GM21825 (cell line): ENCODE data around the gene TLCD3A.
A peak's percentile ranks its signal among the peaks of the same experiment; 100 is the strongest.
"Not testable (repeated sequence)": the region's sequence is repeated elsewhere in the genome, so short reads cannot be mapped to it uniquely, and the experiment has no call there.

Source experiments
- ATAC-seq: cut with Tn5 transposase; IDR thresholded peaks from one replicate; pipeline ENCODE4 v1.9.1; 2021; ENCODE audit warnings: mild to moderate bottlenecking, moderate library complexity; ENCODE audit not compliant: unreplicated experiment

Gene TLCD3A

DNA sequence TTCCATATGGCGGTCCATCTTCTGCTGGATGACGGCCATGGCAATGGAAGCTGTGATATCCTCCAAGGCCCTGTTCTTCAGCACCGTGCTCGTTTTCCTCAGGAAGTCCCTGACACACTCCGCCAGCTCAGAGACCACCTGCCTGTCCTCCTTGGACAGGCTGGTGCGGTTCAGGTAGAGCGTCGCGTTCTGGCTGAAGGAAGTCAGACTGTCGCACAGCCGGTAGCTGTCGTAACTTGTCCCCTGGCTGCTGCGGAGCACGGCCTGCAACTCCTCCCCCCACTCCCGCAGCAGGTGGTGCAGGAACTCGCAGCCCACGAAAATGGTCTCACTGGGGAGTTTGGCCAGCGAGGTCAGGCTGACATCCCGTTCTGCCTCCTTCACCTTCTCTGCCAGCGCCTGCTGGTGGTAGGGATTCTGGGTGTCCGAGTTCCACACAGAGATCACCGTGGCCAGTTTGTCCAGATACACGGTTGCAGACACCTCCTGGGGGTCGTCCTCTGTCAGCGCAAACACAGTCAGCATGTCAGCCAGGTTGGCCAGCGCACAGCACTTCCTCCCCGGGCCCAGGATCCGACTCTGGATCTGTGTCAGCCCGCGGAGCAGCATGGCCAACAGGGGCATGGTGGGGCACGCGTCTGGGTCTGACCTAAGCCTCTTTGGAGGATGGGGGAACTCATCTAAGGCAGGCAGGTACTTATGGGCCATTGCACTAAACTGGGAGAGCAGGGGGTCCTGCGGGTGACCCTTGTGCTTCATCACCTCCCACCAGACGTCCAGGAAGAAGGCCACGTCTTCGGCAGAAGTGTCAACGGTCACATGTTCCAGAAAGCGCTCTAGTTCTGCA lies 14.6 kb downstream of the TLCD3A start:
- ATAC-seq, result no peak

DNA sequence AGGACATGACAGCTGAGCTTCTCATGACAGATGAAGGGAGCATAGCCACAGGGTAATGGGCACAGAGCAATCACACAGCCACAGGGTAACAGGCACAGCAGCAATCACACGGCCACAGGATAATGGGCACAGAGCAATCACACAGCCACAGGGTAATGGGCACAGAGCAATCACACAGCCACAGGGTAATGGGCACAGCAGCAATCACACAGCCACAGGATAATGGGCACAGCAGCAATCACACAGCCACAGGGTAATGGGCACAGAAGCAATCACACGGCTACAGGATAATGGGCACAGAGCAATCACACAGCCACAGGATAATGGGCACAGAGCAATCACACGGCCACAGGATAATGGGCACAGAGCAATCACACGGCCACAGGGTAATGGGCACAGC lies 16.2 kb downstream of the TLCD3A start:
- not testable (repeated sequence) for ATAC-seq

GRCh38 chr17:749359-749758 lies 17.0 kb downstream of the TLCD3A start:
- ATAC-seq, result not testable (repeated sequence)

GRCh38 chr17:750431-751037 lies 18.1 kb downstream of the TLCD3A start:
- ATAC-seq, result no peak

GRCh38 chr17:751269-752001 lies 19.0 kb downstream of the TLCD3A start:
- ATAC-seq, result peak; percentile 27

GRCh38 chr17:752002-752619 lies 19.7 kb downstream of the TLCD3A start, which contains the start of gene GEMIN4:
GEMIN4 (minus strand) TSS chr17:752264; CDS start chr17:752142, 122 bp downstream.
- ATAC-seq, result peak; percentile 76

GRCh38 chr17:752620-753219 lies 20.3 kb downstream of the TLCD3A start:
- no peak for ATAC-seq

GRCh38 chr17:753418-753817 lies 21.0 kb downstream of the TLCD3A start:
- no peak for ATAC-seq

DNA sequence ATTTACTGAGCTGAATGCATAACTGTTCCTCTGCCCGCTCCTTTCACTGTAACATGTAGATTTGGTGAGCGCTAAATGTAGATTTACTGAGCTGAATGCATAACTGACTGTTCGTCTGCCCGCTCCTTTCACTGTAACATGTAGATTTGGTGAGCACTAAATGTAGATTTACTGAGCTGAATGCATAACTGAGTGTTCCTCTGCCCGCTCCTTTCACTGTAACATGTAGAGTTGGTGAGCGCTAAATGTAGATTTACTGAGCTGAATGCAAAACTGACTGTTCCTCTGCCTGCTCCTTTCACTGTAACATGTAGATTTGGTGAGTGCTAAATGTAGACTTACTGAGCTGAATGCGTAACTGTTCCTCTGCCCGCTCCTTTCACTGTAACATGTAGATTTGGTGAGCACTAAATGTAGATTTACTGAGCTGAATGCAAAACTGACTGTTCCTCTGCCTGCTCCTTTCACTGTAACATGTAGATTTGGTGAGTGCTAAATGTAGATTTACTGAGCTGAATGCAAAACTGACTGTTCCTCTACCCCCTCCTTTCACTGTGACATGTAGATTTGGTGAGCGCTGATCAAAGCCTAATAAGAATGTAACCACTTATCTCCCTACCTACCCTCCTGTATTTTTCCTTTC lies 23.0 kb downstream of the TLCD3A start:
- ATAC-seq, result not testable (repeated sequence)

- ATAC-seq, result not testable (repeated sequence)
These were observed 23.7 kb downstream of the TLCD3A start for GRCh38 chr17:756010-756567.

- no peak for ATAC-seq
These were observed 27.6 kb downstream of the TLCD3A start for GRCh38 chr17:759964-760363.

DNA sequence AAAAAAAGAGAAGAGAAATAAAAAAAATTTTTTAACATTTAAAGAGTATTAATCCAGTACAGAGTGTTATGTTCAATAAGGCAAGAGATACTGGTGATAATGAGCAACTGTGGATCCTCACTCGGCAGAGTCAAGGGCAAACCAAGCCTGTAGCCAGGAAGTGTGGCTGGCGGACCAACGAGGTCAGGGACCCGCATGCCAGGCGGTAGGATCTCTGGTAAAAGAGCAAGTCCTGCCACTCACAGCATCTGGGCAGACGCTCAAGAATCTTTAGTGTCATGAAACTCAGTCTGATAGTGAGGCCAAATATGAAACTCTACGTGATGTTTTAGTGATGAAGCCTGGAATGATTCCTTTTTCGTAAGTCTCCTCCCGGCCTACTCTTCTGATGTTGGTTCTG lies 28.0 kb downstream of the TLCD3A start:
- no peak for ATAC-seq

DNA sequence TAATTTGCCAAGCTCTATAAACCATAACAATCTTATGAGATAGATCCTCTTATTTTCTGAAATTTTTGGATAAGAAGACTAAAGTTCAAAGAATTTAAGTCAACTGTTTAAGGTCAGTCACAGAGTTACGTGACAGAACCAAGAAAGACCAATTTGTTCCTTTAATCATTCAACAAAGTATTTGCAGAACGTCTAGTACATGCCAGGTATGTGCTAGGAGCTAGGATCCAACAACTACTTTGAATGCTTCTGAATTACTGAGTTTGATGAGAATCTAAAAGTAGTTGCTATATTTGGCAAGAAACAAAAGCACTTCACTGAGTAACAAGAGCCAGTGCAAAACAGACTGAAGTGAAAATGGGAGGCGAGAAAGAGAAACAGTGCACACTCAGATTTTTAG lies 34.7 kb downstream of the TLCD3A start:
- no peak for ATAC-seq

DNA sequence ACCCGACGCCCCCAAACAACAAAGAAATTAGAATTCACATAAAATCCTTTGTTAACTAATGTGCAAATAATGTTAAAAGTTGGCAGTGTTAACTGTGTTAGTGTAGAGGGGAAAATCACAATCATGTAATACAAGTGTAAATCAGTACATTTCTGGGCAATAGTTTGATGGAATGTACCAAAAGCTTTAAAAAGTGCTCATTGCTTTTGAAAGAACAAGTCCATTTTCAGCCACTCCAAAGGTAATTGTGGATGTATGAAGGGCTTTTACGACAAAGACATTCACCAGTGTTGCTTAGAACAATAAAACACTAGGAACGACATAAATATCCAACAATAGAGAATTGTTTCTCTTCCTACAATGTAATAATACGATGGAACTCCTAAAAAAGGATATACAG lies 40.6 kb downstream of the TLCD3A start:
- ATAC-seq, result no peak

- no peak for ATAC-seq
These were observed 41.3 kb downstream of the TLCD3A start for GRCh38 chr17:773467-774312.

- no peak for ATAC-seq
These were observed 41.9 kb downstream of the TLCD3A start for GRCh38 chr17:774313-774584.

DNA sequence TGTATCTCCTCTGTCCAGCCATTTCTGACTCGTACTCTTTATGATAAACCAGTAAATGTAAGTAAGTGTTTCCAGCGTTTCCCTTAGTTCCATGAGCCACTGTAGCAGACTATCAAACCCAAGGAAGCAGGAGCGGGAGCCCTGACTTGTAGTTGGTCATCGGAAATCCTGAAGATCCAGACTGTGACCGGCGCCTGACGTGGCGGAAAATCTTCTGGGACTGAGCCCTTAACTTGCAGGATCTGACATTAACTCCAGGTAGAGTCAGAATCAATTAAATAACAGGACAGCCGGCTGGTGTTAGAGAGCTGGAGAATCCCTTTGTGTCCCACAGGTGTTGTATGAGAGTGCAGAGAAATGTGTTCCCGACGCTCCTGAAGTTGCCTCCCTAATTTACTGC lies 45.7 kb downstream of the TLCD3A start:
- ATAC-seq, result no peak

- ATAC-seq, result peak; percentile 84
These were observed 49.7 kb downstream of the TLCD3A start, which contains the start of the genes GLOD4 and MRM3 for GRCh38 chr17:781805-782731. GLOD4 (minus strand) TSS chr17:782280; CDS start chr17:782255, 25 bp downstream. MRM3 (plus strand) TSS chr17:782353; CDS start chr17:782379, 26 bp downstream.
